Measurements from ENCODE around the gene PTH1R.

GRCh38 chr3:46897829-46898320, 20.4 kb downstream of the PTH1R start:
- TF ChIP-seq POLR2A (IDR thresholded peaks at IDR 0.05) (no peak), CTCF (IDR thresholded peaks at IDR 0.05) (no peak)

Data from stomach (tissue), 4 donors.